HepG2 (cell line): ENCODE measurements around the gene MTOR. TPM values are rescaled to one million over a fixed set of nuclear protein-coding genes. Genes with fewer than 3 reads are reported as not detected.

Source experiments
- HNRNPL ChIP-seq: fragments of 200-400 bp; formaldehyde crosslinking; IDR thresholded peaks from 2 replicates; pipeline ENCODE4 v1.6.1; 2017; ENCODE audit warnings: mild to moderate bottlenecking, low read depth, low read length
- HNRNPLL ChIP-seq: fragments of 200-400 bp; formaldehyde crosslinking; IDR thresholded peaks from 2 replicates; pipeline ENCODE4 v1.6.1; 2017; ENCODE audit warnings: mild to moderate bottlenecking, low read depth, low read length; ENCODE audit not compliant: poor library complexity, severe bottlenecking
- KLF9 ChIP-seq: IDR thresholded peaks from 2 replicates; pipeline ENCODE4 v1.6.1; 2016; ENCODE audit warnings: low read depth
- MAF1 ChIP-seq: sonication (generic); formaldehyde crosslinking; IDR thresholded peaks from 2 replicates; pipeline ENCODE4 v1.5.0; 2020; ENCODE audit warnings: missing genetic modification reagents, borderline replicate concordance
- MLX ChIP-seq: IDR thresholded peaks from 2 replicates; pipeline ENCODE4 v1.6.1; 2016
- PRDM10 ChIP-seq: sonication (generic); formaldehyde crosslinking; IDR thresholded peaks from 2 replicates; pipeline ENCODE4 v1.4.0; 2020; ENCODE audit warnings: low read depth, missing genetic modification reagents
- PRDM15 ChIP-seq: sonication (generic); formaldehyde crosslinking; IDR thresholded peaks from 2 replicates; pipeline ENCODE4 v1.4.0; 2020; ENCODE audit warnings: missing genetic modification reagents
- RBAK ChIP-seq: sonication (generic); formaldehyde crosslinking; IDR thresholded peaks from 2 replicates; pipeline ENCODE4 v1.5.1; 2020; ENCODE audit warnings: mild to moderate bottlenecking, missing genetic modification reagents
- REL ChIP-seq: sonication (generic); formaldehyde crosslinking; conservative IDR thresholded peaks from 2 replicates; pipeline ENCODE4 v1.8.0; 2022; ENCODE audit warnings: mild to moderate bottlenecking, missing genetic modification reagents, moderate library complexity
- RFX3 ChIP-seq: IDR thresholded peaks from 2 replicates; pipeline ENCODE4 v1.6.1; 2016; ENCODE audit warnings: missing biosample characterization, missing genetic modification reagents
- RFXANK ChIP-seq: IDR thresholded peaks from 2 replicates; pipeline ENCODE4 v1.6.1; 2016
- ZBTB44 ChIP-seq: sonication (generic); formaldehyde crosslinking; IDR thresholded peaks from 2 replicates; pipeline ENCODE4 v1.4.0; 2020; ENCODE audit warnings: missing genetic modification reagents
- ZNF275 ChIP-seq: sonication (generic); formaldehyde crosslinking; IDR thresholded peaks from 2 replicates; pipeline ENCODE4 v1.8.0; 2022; ENCODE audit warnings: missing genetic modification reagents, mild to moderate bottlenecking, inconsistent platforms, borderline replicate concordance
- ZNF75D ChIP-seq: sonication (generic); formaldehyde crosslinking; IDR thresholded peaks from 2 replicates; pipeline ENCODE4 v1.8.1; 2023; ENCODE audit warnings: missing genetic modification reagents, mild to moderate bottlenecking, borderline replicate concordance
- ZSCAN21 ChIP-seq: sonication (generic); formaldehyde crosslinking; IDR thresholded peaks from 2 replicates; pipeline ENCODE4 v1.8.0; 2022; ENCODE audit warnings: mild to moderate bottlenecking, missing genetic modification reagents, moderate library complexity, borderline replicate concordance
- ZSCAN22 ChIP-seq: sonication (generic); formaldehyde crosslinking; IDR thresholded peaks from 2 replicates; pipeline ENCODE4 v1.4.0; 2020; ENCODE audit warnings: mild to moderate bottlenecking, missing genetic modification reagents
- ZSCAN29 ChIP-seq: sonication (generic); formaldehyde crosslinking; conservative IDR thresholded peaks from 2 replicates; pipeline ENCODE4 v1.4.0; 2020; ENCODE audit warnings: mild to moderate bottlenecking, missing genetic modification reagents
- ZSCAN9 ChIP-seq: IDR thresholded peaks from 2 replicates; pipeline ENCODE4 v1.6.1; 2016; ENCODE audit warnings: borderline replicate concordance
- polyA plus RNA-seq, 8 experiments: library from polyadenylated mRNA; depleted of rRNA in 3 of 8; stranded (reverse) in 7 of 8; unstranded in 1 of 8; fragments of >200 nt; fragmentation: Illumina TruSeq in 4 of 8; extraction: Trizol in 4 of 8; gene quantifications; 2 replicates each; pipeline versions ENCODE4 v1.2.1 to v1.2.3, GENCODE V29; 2011 to 2016; ENCODE audit warnings: low read depth in 4 of 8, missing spikeins in 1 of 8, mixed read lengths in 1 of 8; ENCODE audit not compliant: insufficient read depth in 1 of 8
- total RNA-seq, 5 experiments: library from RNA; depleted of rRNA; stranded (reverse); fragments of >200 nt; fragmentation: Illumina TruSeq; extraction: Trizol; gene quantifications; 2 replicates each; pipeline ENCODE4 v1.2.3, GENCODE V29; 2016; ENCODE audit warnings: low read depth in 1 of 5

Gene MTOR
- total and polyA plus RNA-seq, 2 of the 13 experiments (the other 11 are each of a cell fraction or from before 2014, with no cell fraction given), result 24.6 to 34.6 TPM

- TF ChIP-seq ZBTB44 (CRISPR knock-in tag) (no peak), RFX3 (CRISPR knock-in tag) (no peak), RBAK (no peak), HNRNPL (no peak), HNRNPLL (peak; percentile 71), ZNF275 (CRISPR knock-in tag) (no peak), MLX (no peak), PRDM15 (CRISPR knock-in tag) (no peak), KLF9 (no peak), ZSCAN22 (CRISPR knock-in tag) (no peak), ZSCAN9 (no peak), RFXANK (CRISPR knock-in tag) (no peak), MAF1 (CRISPR knock-in tag) (no peak), ZSCAN21 (CRISPR knock-in tag) (0 out of 2 replicates have a peak, but pooled peaks have one; percentile 14), PRDM10 (CRISPR knock-in tag) (no peak), ZSCAN29 (CRISPR knock-in tag) (no peak), ZNF75D (CRISPR knock-in tag) (no peak), REL (CRISPR knock-in tag) (no peak)
Measured at GRCh38 chr1:11059968-11060830, 202.2 kb downstream of the MTOR start, which contains the start of gene SRM (continued).
